Measurements from ENCODE around the gene CMYA5.
"Not testable (repeated sequence)": the region's sequence is repeated elsewhere in the genome, so short reads cannot be mapped to it uniquely, and the experiment has no call there.

Gene CMYA5

DNA sequence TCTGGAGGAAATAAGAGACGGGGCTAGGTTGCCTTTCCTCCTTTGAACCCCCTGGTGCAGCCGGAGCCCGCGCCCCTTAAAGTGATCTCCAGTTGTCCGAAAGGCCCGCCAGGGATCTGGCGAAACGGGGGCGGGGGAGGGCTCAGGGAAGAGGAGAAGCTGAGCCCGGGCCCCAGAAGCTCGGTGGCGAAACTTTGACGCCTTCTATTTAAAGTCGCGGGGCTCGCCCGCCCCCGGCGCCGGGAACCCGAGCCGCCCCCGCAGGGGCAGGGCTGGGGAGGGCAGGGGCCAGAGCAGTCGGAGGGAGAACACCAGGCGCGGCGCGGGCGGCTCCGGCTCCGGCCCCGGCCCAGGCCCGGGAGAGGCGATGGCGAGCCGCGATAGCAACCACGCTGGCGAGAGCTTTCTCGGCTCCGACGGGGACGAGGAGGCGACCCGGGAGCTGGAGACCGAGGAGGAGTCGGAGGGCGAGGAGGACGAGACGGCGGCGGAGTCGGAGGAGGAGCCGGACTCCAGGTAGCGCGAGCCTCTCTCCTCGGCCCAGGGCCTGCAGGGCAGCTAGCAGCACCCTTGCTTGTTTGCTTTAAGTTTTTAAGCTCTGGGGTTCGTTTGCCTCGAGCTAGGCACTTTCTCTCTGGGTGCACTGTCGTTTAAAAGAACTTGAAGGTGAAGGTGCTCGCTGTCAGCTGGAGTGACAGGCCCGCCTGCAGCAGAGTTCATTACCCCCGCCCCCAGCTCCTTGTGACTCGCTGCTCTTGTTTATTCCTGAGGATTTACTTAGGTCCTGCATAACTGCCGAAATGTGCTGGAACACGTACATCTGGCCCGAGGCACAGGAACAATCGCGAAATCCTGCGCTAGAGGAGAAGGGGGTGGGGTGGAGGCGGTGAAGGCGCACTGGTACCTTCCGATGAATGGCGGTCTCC lies at the start of gene CMYA5:
Gene CMYA5, plus strand, starts transcription at position 296 of the 926 bp plus-strand sequence. Its CDS starts 72 bp downstream, at position 368.
- peak within 1 kb of the TSS; percentile 50 for H3K4me3 ChIP-seq (ENCODE audit: low read depth, low read length)
- H3K27ac ChIP-seq (ENCODE audit: low read depth, low read length): peak within 1 kb of the TSS; percentile 17
- 0 out of 2 replicates have a peak within 1 kb of the TSS, but pooled peaks have one; percentile 30 for H3K9ac ChIP-seq (ENCODE audit: low read depth, low read length)
- peaks cover 15% of the 10 kb centered on the region for H3K4me1 ChIP-seq (ENCODE audit: control insufficient read depth, insufficient read depth, low read length)
- 0 out of 2 replicates have a peak, but pooled peaks cover 11% of the 10 kb centered on the region for H3K27me3 ChIP-seq (ENCODE audit: control insufficient read depth, insufficient read depth, low read length)
- H3K36me3 ChIP-seq (ENCODE audit: control insufficient read depth, insufficient read depth, low read length): peaks cover 10% of the 10 kb centered on the region; the same call in 1 of the 2 replicates
- H3K9me3 ChIP-seq (ENCODE audit: control insufficient read depth, insufficient read depth, low read length): no peaks in the 10 kb centered on the region

DNA sequence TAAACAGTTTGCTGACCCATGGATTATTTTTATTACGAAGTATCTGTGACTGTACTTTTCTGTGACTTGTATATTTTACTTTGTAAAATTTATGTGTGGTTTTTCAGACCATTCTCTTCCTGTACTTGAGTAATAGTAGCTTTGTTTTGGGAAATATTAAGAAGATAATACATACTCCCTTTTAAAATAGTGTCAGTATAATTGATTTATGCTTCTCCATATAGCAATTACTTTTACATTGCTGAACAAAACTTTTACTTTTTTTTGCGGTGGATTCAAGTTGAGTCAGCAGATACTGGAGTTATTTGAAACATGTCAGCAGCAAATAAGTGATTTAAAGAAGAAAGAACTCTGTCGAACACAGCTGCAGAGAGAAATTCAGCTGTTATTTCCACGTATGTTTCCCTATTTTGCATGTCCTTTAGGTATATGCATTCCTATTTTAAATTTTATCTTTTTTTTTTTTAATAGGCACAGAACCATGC lies 49.0 kb upstream of the CMYA5 start:
- no peak overlapping the region for H3K4me3 ChIP-seq (ENCODE audit: low read depth, low read length)
- H3K9me3 ChIP-seq (ENCODE audit: control insufficient read depth, insufficient read depth, low read length): no peaks in the 10 kb centered on the region
- no peak overlapping the region for H3K9ac ChIP-seq (ENCODE audit: low read depth, low read length)
- H3K36me3 ChIP-seq (ENCODE audit: control insufficient read depth, insufficient read depth, low read length): peaks cover 51% of the 10 kb centered on the region
- H3K4me1 ChIP-seq (ENCODE audit: control insufficient read depth, insufficient read depth, low read length): no peaks in the 10 kb centered on the region
- H3K27me3 ChIP-seq (ENCODE audit: control insufficient read depth, insufficient read depth, low read length): no peaks in the 10 kb centered on the region
- H3K27ac ChIP-seq (ENCODE audit: low read depth, low read length): no peak overlapping the region

DNA sequence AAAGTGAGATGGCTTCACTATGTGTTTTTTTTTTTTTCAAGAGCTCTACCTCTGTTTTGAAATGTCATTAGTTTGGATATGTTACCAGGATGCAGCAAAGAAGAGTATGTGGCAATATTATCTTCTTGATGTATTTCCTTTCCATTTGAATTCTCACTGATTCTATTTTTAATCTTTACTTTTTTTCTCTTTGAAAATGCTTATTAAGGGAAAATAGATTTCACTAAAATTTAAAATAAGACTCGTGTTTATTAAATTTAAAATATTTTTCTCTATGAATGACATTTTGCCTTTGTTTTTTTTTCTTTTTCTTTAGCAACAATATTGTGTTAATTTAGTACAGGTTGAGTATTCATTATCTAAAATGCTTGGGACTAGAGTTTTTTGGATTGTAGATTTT lies 48.2 kb upstream of the CMYA5 start:
- H3K9me3 ChIP-seq (ENCODE audit: control insufficient read depth, insufficient read depth, low read length): no peaks in the 10 kb centered on the region

DNA sequence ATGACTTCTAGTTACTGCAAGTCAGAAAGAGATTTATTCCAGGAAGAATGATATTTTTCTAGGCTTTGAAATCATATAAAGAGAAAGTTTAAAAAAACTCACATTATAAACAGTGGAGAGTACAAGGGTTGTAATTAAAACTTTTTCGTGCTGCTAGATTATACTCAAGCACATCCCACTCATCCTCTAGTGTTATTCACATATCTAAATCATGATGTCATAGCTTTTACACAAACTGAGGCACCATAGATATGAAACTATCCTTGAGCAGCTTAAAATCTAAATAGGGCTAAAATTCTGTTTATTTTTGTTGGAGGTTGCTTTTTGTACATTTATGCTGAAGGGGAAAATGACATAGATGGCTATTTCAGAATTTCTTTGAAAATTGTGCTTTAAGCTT lies 47.4 kb upstream of the CMYA5 start:
- Histone ChIP-seq H3K27ac (ENCODE audit: low read depth, low read length) (no peak overlapping the region), H3K4me3 (ENCODE audit: low read depth, low read length) (no peak overlapping the region), H3K9me3 (ENCODE audit: control insufficient read depth, insufficient read depth, low read length) (no peaks in the 10 kb centered on the region), H3K9ac (ENCODE audit: low read depth, low read length) (no peak overlapping the region), H3K27me3 (ENCODE audit: control insufficient read depth, insufficient read depth, low read length) (no peaks in the 10 kb centered on the region), H3K4me1 (ENCODE audit: control insufficient read depth, insufficient read depth, low read length) (no peaks in the 10 kb centered on the region), H3K36me3 (ENCODE audit: control insufficient read depth, insufficient read depth, low read length) (peaks cover 66% of the 10 kb centered on the region)

More for the DNA sequence above, 48.2 kb upstream of the CMYA5 start:
- Histone ChIP-seq H3K9ac (ENCODE audit: low read depth, low read length) (no peak overlapping the region), H3K36me3 (ENCODE audit: control insufficient read depth, insufficient read depth, low read length) (peaks cover 59% of the 10 kb centered on the region), H3K4me1 (ENCODE audit: control insufficient read depth, insufficient read depth, low read length) (no peaks in the 10 kb centered on the region), H3K4me3 (ENCODE audit: low read depth, low read length) (no peak overlapping the region), H3K27ac (ENCODE audit: low read depth, low read length) (no peak overlapping the region), H3K27me3 (ENCODE audit: control insufficient read depth, insufficient read depth, low read length) (no peaks in the 10 kb centered on the region)

DNA sequence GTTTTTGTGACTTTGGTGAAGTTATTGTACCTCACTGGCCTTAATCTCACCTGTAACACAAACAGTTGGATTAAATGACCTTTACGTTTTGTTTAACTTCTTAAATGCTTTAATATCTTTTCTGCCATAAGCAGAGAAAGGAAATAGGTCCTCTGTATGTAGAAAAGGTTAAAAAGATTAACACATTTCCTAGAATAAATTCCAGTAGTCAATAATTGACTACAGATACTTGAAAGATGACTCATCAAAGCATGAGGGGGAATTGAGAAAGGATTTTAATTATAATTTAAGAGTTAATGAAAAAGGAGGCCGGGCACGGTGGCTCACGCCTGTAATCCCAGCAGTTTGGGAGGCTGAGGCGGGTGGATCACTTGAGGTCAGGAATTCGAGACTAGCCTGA lies 35.8 kb upstream of the CMYA5 start:
- no peak overlapping the region for H3K9ac ChIP-seq (ENCODE audit: low read depth, low read length)
- no peaks in the 10 kb centered on the region for H3K9me3 ChIP-seq (ENCODE audit: control insufficient read depth, insufficient read depth, low read length)
- no peaks in the 10 kb centered on the region for H3K4me1 ChIP-seq (ENCODE audit: control insufficient read depth, insufficient read depth, low read length)
- H3K27me3 ChIP-seq (ENCODE audit: control insufficient read depth, insufficient read depth, low read length): no peaks in the 10 kb centered on the region
- peaks cover 63% of the 10 kb centered on the region for H3K36me3 ChIP-seq (ENCODE audit: control insufficient read depth, insufficient read depth, low read length)
- H3K27ac ChIP-seq (ENCODE audit: low read depth, low read length): no peak overlapping the region
- no peak overlapping the region for H3K4me3 ChIP-seq (ENCODE audit: low read depth, low read length)

DNA sequence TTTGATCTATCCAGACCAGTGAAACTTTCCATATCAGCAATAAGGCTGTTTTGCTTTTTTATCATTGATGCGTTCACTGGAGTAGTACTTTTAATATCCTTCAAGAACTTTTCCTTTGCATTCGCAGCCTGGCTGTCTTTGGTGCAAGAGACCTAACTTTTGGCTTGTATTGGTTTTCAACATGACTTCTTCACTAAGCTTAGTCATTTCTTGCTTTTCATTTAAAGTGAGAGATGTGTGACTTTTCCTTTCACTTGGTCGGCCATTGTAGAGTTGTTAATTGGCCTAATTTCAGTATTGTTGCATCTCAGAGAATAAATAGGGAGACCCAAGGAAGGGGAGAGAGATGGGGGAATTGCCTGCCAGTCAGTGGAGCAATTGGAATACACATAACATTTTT lies 26.4 kb upstream of the CMYA5 start:
- H3K4me3 ChIP-seq (ENCODE audit: low read depth, low read length): no peak overlapping the region
- no peak overlapping the region for H3K9ac ChIP-seq (ENCODE audit: low read depth, low read length)
- H3K27me3 ChIP-seq (ENCODE audit: control insufficient read depth, insufficient read depth, low read length): no peaks in the 10 kb centered on the region
- H3K4me1 ChIP-seq (ENCODE audit: control insufficient read depth, insufficient read depth, low read length): no peaks in the 10 kb centered on the region
- peaks cover 27% of the 10 kb centered on the region for H3K36me3 ChIP-seq (ENCODE audit: control insufficient read depth, insufficient read depth, low read length)
- no peaks in the 10 kb centered on the region for H3K9me3 ChIP-seq (ENCODE audit: control insufficient read depth, insufficient read depth, low read length)
- no peak overlapping the region for H3K27ac ChIP-seq (ENCODE audit: low read depth, low read length)

DNA sequence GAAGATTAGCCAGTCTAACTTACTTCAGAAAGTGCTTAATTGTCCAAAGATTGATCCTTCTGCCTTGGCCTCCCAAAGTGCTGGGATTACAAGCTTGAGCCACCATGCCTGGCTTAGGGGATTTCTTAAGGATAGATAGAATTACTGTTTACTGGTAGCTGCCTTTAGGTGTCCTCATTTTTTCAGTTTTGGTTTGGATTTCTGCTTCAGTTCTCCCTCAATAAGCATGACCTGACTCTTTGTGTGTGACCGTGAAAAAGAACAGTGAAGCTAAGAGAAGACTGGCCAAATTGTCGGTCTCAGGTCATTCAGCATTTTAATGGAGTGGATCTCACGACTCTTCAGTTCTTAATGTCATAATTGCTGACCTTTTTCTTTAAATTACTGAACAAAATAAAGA lies 22.9 kb upstream of the CMYA5 start:
- Histone ChIP-seq H3K4me1 (ENCODE audit: control insufficient read depth, insufficient read depth, low read length) (no peaks in the 10 kb centered on the region), H3K27me3 (ENCODE audit: control insufficient read depth, insufficient read depth, low read length) (no peaks in the 10 kb centered on the region), H3K27ac (ENCODE audit: low read depth, low read length) (no peak overlapping the region), H3K36me3 (ENCODE audit: control insufficient read depth, insufficient read depth, low read length) (peaks cover 27% of the 10 kb centered on the region), H3K9me3 (ENCODE audit: control insufficient read depth, insufficient read depth, low read length) (no peaks in the 10 kb centered on the region), H3K4me3 (ENCODE audit: low read depth, low read length) (no peak overlapping the region), H3K9ac (ENCODE audit: low read depth, low read length) (no peak overlapping the region)

DNA sequence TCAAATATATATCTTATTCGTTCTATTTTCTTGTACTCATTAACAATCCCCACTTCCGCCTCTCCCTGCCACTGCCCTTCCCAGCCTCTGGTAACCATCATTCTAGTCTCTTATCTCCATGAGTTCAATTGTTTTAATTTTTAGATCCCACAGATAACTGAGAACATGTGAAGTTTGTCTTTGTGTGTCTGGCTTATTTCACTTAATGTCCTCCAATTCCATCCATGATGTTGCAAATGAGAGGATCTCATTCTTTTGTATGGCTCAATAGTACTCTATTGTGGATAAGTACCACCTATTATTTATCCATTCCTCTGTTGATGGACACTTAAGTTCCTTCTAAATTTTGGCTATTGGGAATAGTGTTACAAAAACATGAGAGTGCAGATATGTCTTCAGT lies 17.2 kb upstream of the CMYA5 start:
- no peak overlapping the region for H3K4me3 ChIP-seq (ENCODE audit: low read depth, low read length)
- H3K27ac ChIP-seq (ENCODE audit: low read depth, low read length): no peak overlapping the region
- 0 out of 2 replicates have a peak, but pooled peaks cover 3% of the 10 kb centered on the region for H3K4me1 ChIP-seq (ENCODE audit: control insufficient read depth, insufficient read depth, low read length)
- H3K36me3 ChIP-seq (ENCODE audit: control insufficient read depth, insufficient read depth, low read length): peaks cover 29% of the 10 kb centered on the region
- no peak overlapping the region for H3K9ac ChIP-seq (ENCODE audit: low read depth, low read length)
- no peaks in the 10 kb centered on the region for H3K27me3 ChIP-seq (ENCODE audit: control insufficient read depth, insufficient read depth, low read length)
- no peaks in the 10 kb centered on the region for H3K9me3 ChIP-seq (ENCODE audit: control insufficient read depth, insufficient read depth, low read length)

DNA sequence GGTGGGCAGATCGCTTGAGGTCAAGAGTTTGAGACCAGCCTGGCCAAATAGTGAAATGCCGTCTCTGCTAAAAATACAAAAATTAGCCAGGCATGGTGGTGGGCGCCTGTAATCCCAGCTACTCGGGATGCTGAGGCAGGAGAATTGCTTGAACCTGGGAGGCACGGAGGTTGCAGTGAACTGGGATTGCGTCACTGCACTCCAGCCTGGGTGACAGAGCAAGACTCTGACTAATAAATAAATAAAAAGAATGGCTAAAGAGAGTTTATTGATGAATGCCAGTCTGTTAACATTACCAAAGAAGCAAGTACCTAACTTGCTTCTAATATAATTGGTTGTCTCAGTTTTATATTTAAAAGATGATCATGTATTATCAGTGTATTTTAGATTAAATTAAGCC lies 13.3 kb upstream of the CMYA5 start:
- H3K9me3 ChIP-seq (ENCODE audit: control insufficient read depth, insufficient read depth, low read length); H3K27me3 ChIP-seq (ENCODE audit: control insufficient read depth, insufficient read depth, low read length); H3K4me3 ChIP-seq (ENCODE audit: low read depth, low read length); H3K9ac ChIP-seq (ENCODE audit: low read depth, low read length); H3K4me1 ChIP-seq (ENCODE audit: control insufficient read depth, insufficient read depth, low read length); H3K27ac ChIP-seq (ENCODE audit: low read depth, low read length): not testable (repeated sequence)
- H3K36me3 ChIP-seq (ENCODE audit: control insufficient read depth, insufficient read depth, low read length): peaks cover 23% of the 10 kb centered on the region

DNA sequence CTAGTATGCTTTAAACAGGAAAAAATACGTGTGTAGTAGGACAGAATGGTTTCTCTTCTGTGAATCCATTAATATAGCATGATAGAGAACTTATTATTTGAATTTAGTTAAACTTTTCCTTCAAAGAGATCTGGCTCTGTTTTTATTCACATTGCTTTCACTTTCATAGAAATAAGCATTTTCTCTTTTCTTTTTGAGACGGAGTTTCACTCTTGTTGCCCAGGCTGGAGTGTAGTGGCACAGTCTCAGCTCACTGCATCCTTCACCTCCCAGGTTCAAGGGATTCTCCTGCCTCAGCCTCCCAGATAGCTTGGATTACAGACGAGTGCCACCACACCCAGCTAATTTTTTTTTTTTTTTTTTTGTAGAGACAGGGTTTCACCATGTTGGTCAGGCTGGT lies 7.5 kb upstream of the CMYA5 start:
- H3K36me3 ChIP-seq (ENCODE audit: control insufficient read depth, insufficient read depth, low read length): peaks cover 45% of the 10 kb centered on the region
- H3K27me3 ChIP-seq (ENCODE audit: control insufficient read depth, insufficient read depth, low read length); H3K27ac ChIP-seq (ENCODE audit: low read depth, low read length); H3K9ac ChIP-seq (ENCODE audit: low read depth, low read length); H3K4me3 ChIP-seq (ENCODE audit: low read depth, low read length); H3K4me1 ChIP-seq (ENCODE audit: control insufficient read depth, insufficient read depth, low read length); H3K9me3 ChIP-seq (ENCODE audit: control insufficient read depth, insufficient read depth, low read length): not testable (repeated sequence)

DNA sequence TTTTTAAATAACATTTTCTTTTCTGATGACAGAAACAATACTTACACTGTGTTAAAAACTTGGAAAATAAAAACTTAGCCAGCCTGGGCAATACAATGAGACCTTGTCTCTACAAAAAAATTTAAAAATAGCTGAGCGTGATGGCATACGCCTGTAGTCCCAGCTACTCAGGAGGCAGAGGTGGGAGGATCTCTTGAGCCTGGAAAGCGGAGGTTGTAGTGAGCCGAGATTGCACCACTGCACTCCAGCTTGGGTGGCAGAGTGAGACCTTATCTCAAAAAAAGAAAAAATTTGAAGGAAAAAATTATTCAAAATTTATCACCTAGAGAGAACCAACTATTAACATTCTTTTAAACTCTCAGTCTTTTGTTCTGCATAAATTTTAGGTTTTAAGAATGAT lies 4.9 kb upstream of the CMYA5 start:
- Histone ChIP-seq H3K4me3 (ENCODE audit: low read depth, low read length) (no peak overlapping the region), H3K27ac (ENCODE audit: low read depth, low read length) (no peak overlapping the region), H3K36me3 (ENCODE audit: control insufficient read depth, insufficient read depth, low read length) (peaks cover 38% of the 10 kb centered on the region), H3K4me1 (ENCODE audit: control insufficient read depth, insufficient read depth, low read length) (peaks cover 5% of the 10 kb centered on the region; the same call in 1 of the 2 replicates), H3K27me3 (ENCODE audit: control insufficient read depth, insufficient read depth, low read length) (0 out of 2 replicates have a peak, but pooled peaks cover 2% of the 10 kb centered on the region), H3K9me3 (ENCODE audit: control insufficient read depth, insufficient read depth, low read length) (no peaks in the 10 kb centered on the region), H3K9ac (ENCODE audit: low read depth, low read length) (no peak overlapping the region)

Data from HUES48 (cell line).